ENCODE results near the gene HNRNPAB.

The HNRNPAB gene

DNA sequence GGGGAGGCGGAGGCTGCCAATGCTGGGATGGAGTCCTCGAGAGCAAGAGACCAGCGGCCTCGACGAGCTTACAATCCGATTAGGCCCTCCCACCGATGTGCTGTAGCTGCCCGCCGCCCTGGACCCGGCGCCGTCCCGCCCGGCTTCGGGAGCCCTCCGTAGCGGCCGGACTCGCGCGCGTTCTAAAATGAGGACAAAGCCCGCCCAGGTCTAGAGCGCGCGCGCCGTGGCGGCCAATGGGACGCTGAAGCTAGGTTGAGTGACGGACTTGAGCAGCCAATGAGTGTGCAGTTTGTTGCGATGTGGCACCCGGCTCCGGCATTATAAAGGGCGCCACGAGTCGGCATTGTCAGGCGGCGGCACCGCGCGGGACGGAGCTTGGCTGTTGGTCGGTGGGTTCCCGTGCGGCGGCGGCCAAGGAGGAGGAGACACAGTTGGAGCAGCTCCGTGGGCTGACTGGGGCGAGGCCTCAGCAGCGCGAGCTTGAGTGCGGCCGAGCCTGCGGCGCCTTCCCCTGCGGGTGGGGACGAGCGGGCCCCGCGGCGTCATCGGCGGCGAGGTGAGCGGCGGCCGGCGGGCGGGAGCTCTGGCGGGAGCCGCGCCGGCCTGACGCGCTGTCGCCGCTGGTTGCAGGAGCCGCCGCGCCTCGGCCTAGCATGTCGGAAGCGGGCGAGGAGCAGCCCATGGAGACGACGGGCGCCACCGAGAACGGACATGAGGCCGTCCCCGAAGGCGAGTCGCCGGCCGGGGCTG lies at the start of gene HNRNPAB:
HNRNPAB (plus strand) TSS at position 352 of the 753 bp plus-strand sequence; CDS start at position 657, 305 bp downstream.
- Histone ChIP-seq H3K4me3 (ENCODE audit: low read depth in 1 of 2, low read length in 2 of 2) (peak within 1 kb of the TSS; percentile 87 to 92), H3K27me3 (ENCODE audit: control insufficient read depth in 1 of 2, insufficient read depth in 2 of 2, low read length in 2 of 2) (no peaks in the 10 kb centered on the region), H3K4me1 (ENCODE audit: insufficient read depth, low read length) (peaks cover 22% of the 10 kb centered on the region), H3K27ac (ENCODE audit: low read depth, low read length) (peak within 1 kb of the TSS; percentile 88), H3K9me3 (ENCODE audit: low read length) (no peaks in the 10 kb centered on the region), H3K9ac (ENCODE audit: low read length) (peak within 1 kb of the TSS; percentile 66), H3K36me3 (ENCODE audit: insufficient read depth, low read length) (peaks cover 36% of the 10 kb centered on the region)

DNA sequence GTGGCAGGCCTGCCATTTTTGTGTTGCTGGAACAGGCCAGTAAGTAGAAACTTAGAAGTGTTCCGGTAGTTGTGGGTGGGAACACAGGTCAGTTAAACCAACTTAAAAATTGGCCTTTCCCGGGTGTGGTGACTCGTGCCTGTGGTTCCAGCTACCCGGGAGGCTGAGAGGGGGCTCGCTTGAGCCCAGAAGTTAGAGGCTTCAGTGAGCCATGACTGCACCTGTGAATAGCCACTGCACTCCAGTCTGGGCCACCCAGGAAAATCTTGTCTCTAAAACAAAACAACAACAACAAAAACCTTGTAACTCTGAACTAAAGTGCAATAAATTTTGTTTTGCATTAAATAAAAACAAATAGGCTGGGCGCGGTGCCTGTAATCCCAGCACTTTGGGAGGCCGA lies 49.3 kb upstream of the HNRNPAB start:
- Histone ChIP-seq H3K9ac (ENCODE audit: low read length) (no peak overlapping the region), H3K36me3 (ENCODE audit: insufficient read depth, low read length) (peaks cover 12% of the 10 kb centered on the region), H3K4me1 (ENCODE audit: insufficient read depth, low read length) (peaks cover 25% of the 10 kb centered on the region), H3K27ac (ENCODE audit: low read depth, low read length) (no peak overlapping the region), H3K9me3 (ENCODE audit: low read length) (no peaks in the 10 kb centered on the region), H3K27me3 (ENCODE audit: control insufficient read depth in 1 of 2, insufficient read depth in 2 of 2, low read length in 2 of 2) (no peaks in the 10 kb centered on the region), H3K4me3 (ENCODE audit: low read depth in 1 of 2, low read length in 2 of 2) (no peak overlapping the region)

DNA sequence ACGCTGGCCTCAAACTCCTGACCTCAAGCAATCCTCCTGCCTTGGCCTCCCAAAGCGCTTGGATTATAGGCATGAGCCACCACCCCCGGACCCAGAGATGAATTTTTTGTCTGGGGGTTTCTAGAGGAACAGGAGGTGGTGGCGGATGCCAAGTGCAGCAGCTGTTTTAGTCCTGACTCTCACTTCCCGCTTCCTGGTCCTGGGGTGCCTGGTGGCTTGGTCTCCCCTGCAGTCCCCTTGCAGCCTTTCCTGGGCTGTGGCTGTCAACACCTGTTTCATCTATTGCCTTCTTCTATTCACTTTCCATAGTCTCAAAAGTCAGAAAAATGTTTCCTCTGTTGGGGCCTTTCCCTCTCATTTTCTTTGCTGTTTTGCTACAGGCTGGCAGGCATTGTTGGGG lies 44.2 kb upstream of the HNRNPAB start:
- no peak overlapping the region for H3K27ac ChIP-seq (ENCODE audit: low read depth, low read length)

DNA sequence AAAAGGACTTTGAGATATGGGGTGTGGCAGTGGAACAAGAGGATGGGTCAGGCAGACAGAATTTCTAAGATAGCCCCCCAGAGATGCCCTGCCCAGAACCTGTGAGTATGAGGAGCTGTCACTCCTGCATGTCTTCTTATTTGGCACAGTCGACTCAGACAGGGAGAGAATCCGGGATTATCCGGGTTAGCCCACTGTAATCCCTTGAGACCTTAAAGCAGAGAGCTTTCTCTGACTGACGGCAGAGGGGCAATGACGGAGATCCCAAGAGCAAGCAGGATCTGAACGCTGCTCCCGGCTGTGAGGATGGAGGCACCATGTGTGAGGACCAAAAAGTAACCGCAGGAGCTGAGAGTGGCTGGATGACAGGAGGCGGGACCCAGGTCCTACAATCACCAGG lies 41.9 kb upstream of the HNRNPAB start:
- H3K4me1 ChIP-seq (ENCODE audit: insufficient read depth, low read length): peaks cover 5% of the 10 kb centered on the region
- peaks cover 7 to 17% of the 10 kb centered on the region in 2 donors for H3K27me3 ChIP-seq (ENCODE audit: control insufficient read depth in 1 of 2, insufficient read depth in 2 of 2, low read length in 2 of 2)
- no peak overlapping the region for H3K9ac ChIP-seq (ENCODE audit: low read length)
- no peak overlapping the region for H3K4me3 ChIP-seq (ENCODE audit: low read depth in 1 of 2, low read length in 2 of 2)
- H3K36me3 ChIP-seq (ENCODE audit: insufficient read depth, low read length): no peaks in the 10 kb centered on the region
- H3K27ac ChIP-seq (ENCODE audit: low read depth, low read length): no peak overlapping the region
- H3K9me3 ChIP-seq (ENCODE audit: low read length): no peaks in the 10 kb centered on the region

More for the DNA sequence above, 44.2 kb upstream of the HNRNPAB start:
- Histone ChIP-seq H3K36me3 (ENCODE audit: insufficient read depth, low read length) (no peaks in the 10 kb centered on the region), H3K9ac (ENCODE audit: low read length) (no peak overlapping the region), H3K4me1 (ENCODE audit: insufficient read depth, low read length) (peaks cover 5% of the 10 kb centered on the region), H3K27me3 (ENCODE audit: control insufficient read depth in 1 of 2, insufficient read depth in 2 of 2, low read length in 2 of 2) (peaks cover 7 to 12% of the 10 kb centered on the region in 2 donors), H3K9me3 (ENCODE audit: low read length) (no peaks in the 10 kb centered on the region), H3K4me3 (ENCODE audit: low read depth in 1 of 2, low read length in 2 of 2) (no peak overlapping the region)

DNA sequence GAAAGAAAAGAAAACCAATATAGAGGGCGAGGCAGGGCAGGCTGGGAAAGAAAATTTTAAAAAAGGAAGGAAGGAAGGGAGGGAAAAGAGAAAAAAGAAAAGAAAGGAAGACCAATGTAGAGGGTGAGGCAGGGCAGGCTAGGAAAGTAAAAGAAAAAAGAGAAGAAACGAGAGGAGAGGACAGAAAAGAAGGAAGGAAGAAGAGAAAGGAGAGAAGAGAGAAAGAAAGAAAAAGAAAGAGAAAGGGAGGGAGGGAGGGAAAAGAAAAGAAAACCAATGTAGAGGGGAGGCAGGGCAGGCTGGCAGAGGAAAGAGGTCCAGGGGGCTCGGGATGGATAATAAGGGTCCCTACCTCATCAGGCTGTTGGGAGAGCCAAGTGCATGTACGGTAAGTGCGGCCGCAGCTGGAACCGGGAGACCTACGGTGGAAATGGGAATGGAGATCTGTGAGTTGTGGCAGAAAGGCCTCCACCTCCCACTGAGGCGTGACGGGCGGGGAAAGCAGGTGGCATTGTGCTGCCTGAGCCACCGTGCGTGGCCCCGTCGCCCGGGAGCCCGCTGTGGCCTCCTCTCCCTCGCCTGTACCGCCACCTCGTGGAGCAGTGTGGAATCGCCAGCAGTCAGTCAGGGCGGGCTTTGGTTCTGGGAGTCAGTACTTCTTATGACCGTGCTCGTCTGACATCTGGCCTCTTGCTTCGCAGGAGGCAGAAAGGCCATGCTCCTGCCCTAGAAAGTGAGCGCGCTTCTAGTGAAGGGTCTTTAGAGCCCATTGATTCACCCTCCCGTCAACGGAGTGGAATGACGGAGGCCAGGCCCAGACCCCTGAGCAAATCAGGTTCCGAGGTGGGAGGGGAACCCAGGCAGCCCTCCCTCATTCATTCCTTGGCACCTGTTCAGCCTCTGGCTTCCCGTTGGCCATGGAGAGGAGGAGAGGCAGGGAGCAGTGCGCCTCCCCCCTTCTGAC lies 40.3 kb upstream of the HNRNPAB start:
- no peaks in the 10 kb centered on the region for H3K9me3 ChIP-seq (ENCODE audit: low read length)
- peak overlapping the region in 1 of 2 donors; percentile 50 for H3K4me3 ChIP-seq (ENCODE audit: low read depth in 1 of 2, low read length in 2 of 2)
- no peak overlapping the region for H3K27ac ChIP-seq (ENCODE audit: low read depth, low read length)
- peaks cover 7 to 17% of the 10 kb centered on the region in 2 donors for H3K27me3 ChIP-seq (ENCODE audit: control insufficient read depth in 1 of 2, insufficient read depth in 2 of 2, low read length in 2 of 2)
- peaks cover 5% of the 10 kb centered on the region for H3K4me1 ChIP-seq (ENCODE audit: insufficient read depth, low read length)
- no peak overlapping the region for H3K9ac ChIP-seq (ENCODE audit: low read length)
- no peaks in the 10 kb centered on the region for H3K36me3 ChIP-seq (ENCODE audit: insufficient read depth, low read length)

DNA sequence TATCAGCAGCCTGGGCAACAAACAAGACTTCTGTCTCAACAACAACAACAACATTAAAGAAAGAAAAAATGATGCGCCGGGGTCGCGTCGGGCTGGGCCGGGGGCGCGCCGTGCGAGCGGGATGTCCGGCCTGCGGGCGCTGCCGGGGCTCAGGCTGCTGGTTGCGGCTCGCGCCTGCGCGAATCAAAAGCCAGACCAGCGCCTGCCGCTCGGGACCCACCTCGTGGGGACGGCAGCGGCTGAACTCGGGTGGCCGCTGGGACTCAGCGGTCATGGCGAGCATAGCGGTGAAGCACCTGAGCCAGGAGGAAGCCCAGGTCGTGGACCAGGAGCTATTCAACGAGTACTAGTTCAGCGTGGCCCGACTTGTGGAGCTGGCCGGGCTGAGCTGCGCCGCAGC lies 38.8 kb upstream of the HNRNPAB start:
- H3K36me3 ChIP-seq (ENCODE audit: insufficient read depth, low read length): no peaks in the 10 kb centered on the region
- H3K4me1 ChIP-seq (ENCODE audit: insufficient read depth, low read length): peaks cover 5% of the 10 kb centered on the region
- no peak overlapping the region for H3K4me3 ChIP-seq (ENCODE audit: low read depth in 1 of 2, low read length in 2 of 2)
- peaks cover 7 to 17% of the 10 kb centered on the region in 2 donors for H3K27me3 ChIP-seq (ENCODE audit: control insufficient read depth in 1 of 2, insufficient read depth in 2 of 2, low read length in 2 of 2)
- H3K9ac ChIP-seq (ENCODE audit: low read length): no peak overlapping the region
- H3K9me3 ChIP-seq (ENCODE audit: low read length): no peaks in the 10 kb centered on the region
- H3K27ac ChIP-seq (ENCODE audit: low read depth, low read length): no peak overlapping the region

DNA sequence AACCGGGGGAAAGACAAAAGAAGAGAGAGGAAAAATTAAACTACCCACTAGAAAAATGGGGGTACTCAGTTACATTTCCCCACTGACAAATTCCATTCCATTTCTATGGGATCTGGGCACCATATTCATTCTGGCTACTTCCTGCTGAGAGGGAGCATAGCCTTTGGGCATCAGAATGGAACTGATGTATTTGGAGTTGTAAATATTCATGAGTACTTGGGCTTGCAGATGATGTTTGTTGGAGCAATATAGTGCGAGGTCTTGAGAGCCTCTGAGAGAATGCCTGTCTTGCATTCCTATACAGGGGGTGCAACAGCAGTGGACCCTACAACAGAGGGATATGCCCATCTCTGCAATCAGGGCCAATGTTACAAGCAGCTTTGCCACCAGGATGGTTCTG lies 33.9 kb upstream of the HNRNPAB start:
- no peak overlapping the region for H3K27ac ChIP-seq (ENCODE audit: low read depth, low read length)

DNA sequence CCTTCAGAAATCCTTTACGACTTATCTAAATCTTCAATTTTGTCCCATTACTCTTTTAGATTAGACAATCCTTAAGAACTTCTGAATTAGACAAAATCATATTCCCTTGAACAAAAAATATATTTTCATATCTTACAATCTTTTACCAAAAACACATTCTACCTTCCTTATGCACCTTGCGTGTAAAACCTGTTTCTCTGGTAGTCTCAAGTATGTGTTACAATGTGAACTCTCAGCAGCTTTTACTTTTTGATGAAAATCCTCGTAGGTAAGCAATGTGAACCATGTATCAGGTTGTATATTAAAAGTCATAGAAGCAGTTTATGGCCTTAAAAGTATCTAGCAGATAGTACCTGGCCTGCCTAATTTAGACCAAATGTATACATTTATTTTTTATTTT lies 29.9 kb upstream of the HNRNPAB start:
- Histone ChIP-seq H3K27me3 (ENCODE audit: control insufficient read depth in 1 of 2, insufficient read depth in 2 of 2, low read length in 2 of 2) (no peaks in the 10 kb centered on the region), H3K36me3 (ENCODE audit: insufficient read depth, low read length) (no peaks in the 10 kb centered on the region), H3K4me1 (ENCODE audit: insufficient read depth, low read length) (no peaks in the 10 kb centered on the region), H3K9ac (ENCODE audit: low read length) (no peak overlapping the region), H3K4me3 (ENCODE audit: low read depth in 1 of 2, low read length in 2 of 2) (no peak overlapping the region), H3K9me3 (ENCODE audit: low read length) (no peaks in the 10 kb centered on the region), H3K27ac (ENCODE audit: low read depth, low read length) (no peak overlapping the region)

More for the DNA sequence above, 33.9 kb upstream of the HNRNPAB start:
- Histone ChIP-seq H3K4me3 (ENCODE audit: low read depth in 1 of 2, low read length in 2 of 2) (no peak overlapping the region), H3K9ac (ENCODE audit: low read length) (no peak overlapping the region), H3K9me3 (ENCODE audit: low read length) (no peaks in the 10 kb centered on the region), H3K27me3 (ENCODE audit: control insufficient read depth in 1 of 2, insufficient read depth in 2 of 2, low read length in 2 of 2) (peaks cover 0 to 3% of the 10 kb centered on the region in 2 donors), H3K36me3 (ENCODE audit: insufficient read depth, low read length) (no peaks in the 10 kb centered on the region), H3K4me1 (ENCODE audit: insufficient read depth, low read length) (no peaks in the 10 kb centered on the region)

DNA sequence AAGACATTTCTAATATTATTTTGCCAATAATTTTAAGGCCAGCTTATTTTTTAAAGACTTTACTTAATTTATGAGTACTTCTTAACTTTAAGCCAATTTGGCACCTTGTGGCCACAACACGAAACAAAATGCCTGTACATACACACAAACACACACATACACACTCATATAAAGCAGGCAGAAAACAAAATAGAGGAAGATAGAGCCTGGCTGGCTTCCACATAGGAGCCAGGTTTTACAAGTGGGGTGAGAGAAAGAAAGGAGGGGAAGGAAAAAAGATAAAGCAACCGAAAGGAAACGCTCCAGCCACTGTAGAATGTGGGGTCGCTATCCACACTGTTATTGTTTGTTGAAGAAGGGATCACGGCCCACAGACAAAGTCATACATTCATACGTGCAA lies 27.5 kb upstream of the HNRNPAB start:
- Histone ChIP-seq H3K9ac (ENCODE audit: low read length) (no peak overlapping the region), H3K36me3 (ENCODE audit: insufficient read depth, low read length) (no peaks in the 10 kb centered on the region), H3K27me3 (ENCODE audit: control insufficient read depth in 1 of 2, insufficient read depth in 2 of 2, low read length in 2 of 2) (no peaks in the 10 kb centered on the region), H3K9me3 (ENCODE audit: low read length) (no peaks in the 10 kb centered on the region), H3K4me1 (ENCODE audit: insufficient read depth, low read length) (no peaks in the 10 kb centered on the region), H3K4me3 (ENCODE audit: low read depth in 1 of 2, low read length in 2 of 2) (no peak overlapping the region), H3K27ac (ENCODE audit: low read depth, low read length) (no peak overlapping the region)

DNA sequence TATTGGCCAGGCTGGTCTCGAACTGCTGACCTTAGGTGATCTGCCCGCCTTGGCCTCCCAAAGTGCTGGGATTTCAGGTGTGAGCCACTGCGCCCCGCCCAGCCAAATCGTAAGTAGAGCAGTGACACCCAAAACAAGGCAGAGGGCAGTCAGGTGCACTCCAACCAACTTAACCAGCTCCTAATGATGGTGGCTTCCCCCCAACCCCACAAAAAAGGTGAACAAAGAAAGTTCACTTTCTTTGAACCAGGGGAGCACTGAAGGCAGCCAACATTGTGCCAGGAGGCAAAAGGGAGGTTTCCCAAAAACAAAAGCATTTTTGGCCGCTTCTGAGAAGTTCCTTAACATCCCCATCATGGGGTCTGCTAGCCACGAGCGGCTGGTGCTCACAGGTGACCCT lies 26.8 kb upstream of the HNRNPAB start:
- no peaks in the 10 kb centered on the region for H3K36me3 ChIP-seq (ENCODE audit: insufficient read depth, low read length)
- H3K9me3 ChIP-seq (ENCODE audit: low read length): no peaks in the 10 kb centered on the region
- no peak overlapping the region for H3K4me3 ChIP-seq (ENCODE audit: low read depth in 1 of 2, low read length in 2 of 2)
- no peak overlapping the region for H3K27ac ChIP-seq (ENCODE audit: low read depth, low read length)
- no peaks in the 10 kb centered on the region for H3K27me3 ChIP-seq (ENCODE audit: control insufficient read depth in 1 of 2, insufficient read depth in 2 of 2, low read length in 2 of 2)
- H3K4me1 ChIP-seq (ENCODE audit: insufficient read depth, low read length): no peaks in the 10 kb centered on the region
- no peak overlapping the region for H3K9ac ChIP-seq (ENCODE audit: low read length)

DNA sequence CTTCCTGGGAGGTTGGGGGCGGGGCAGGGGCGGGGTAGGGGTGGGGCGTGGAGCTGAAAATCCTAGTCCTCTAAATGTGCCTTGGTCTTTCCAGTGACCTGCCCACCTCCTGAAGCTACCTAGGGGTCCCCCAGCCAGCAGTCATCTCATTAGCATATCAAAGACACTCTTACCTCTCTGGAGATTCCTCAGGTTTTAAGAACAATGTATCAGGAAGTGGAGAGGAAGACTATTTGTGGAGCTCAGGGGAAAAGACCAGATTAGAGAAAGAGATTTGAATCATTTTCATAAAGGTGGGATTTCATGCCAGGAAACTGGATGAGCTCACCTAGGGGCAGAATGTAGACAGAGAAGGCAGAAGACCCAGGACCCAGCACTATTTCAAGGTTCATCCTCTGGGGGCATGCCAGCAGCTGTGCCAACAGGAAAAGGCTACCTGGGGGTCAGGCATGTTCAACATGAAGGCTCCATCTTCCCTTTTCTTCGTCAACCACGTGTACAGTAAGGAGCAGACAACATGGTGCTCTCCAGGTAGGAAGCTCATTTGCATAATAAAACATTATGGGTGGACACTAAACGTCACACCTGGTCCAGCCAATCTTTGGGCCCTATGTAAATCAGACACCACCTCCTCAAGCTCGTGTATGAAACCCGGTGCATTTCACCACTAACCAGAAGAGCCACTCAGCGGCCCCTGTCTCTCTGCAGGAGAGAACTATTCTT lies 24.0 kb upstream of the HNRNPAB start:
- Histone ChIP-seq H3K36me3 (ENCODE audit: insufficient read depth, low read length) (no peaks in the 10 kb centered on the region), H3K27me3 (ENCODE audit: control insufficient read depth in 1 of 2, insufficient read depth in 2 of 2, low read length in 2 of 2) (no peaks in the 10 kb centered on the region), H3K9ac (ENCODE audit: low read length) (no peak overlapping the region), H3K27ac (ENCODE audit: low read depth, low read length) (no peak overlapping the region), H3K4me3 (ENCODE audit: low read depth in 1 of 2, low read length in 2 of 2) (no peak overlapping the region), H3K4me1 (ENCODE audit: insufficient read depth, low read length) (no peaks in the 10 kb centered on the region), H3K9me3 (ENCODE audit: low read length) (no peaks in the 10 kb centered on the region)
